GM19372 (cell line): ENCODE data around the gene ZNF792.
"Not testable (repeated sequence)": the region's sequence is repeated elsewhere in the genome, so short reads cannot be mapped to it uniquely, and the experiment has no call there.

Experiments
- ATAC-seq: cut with Tn5 transposase; IDR thresholded peaks from one replicate; pipeline ENCODE4 v1.9.1; 2021; ENCODE audit warnings: mild to moderate bottlenecking, low read depth, moderate library complexity; ENCODE audit not compliant: unreplicated experiment

Gene ZNF792

GRCh38 chr19:34975056-34975455, 11.0 kb upstream of the ZNF792 start:
- ATAC-seq = no peak

GRCh38 chr19:34974646-34975045, 10.6 kb upstream of the ZNF792 start:
- ATAC-seq = no peak

- no peak for ATAC-seq
Measured at GRCh38 chr19:34972163-34972705, 8.2 kb upstream of the ZNF792 start.

- ATAC-seq = not testable (repeated sequence)
Measured at GRCh38 chr19:34970185-34970780, 6.3 kb upstream of the ZNF792 start.

- ATAC-seq = no peak
Measured at GRCh38 chr19:34969721-34970120, 5.7 kb upstream of the ZNF792 start.

GRCh38 chr19:34967551-34967950, 3.5 kb upstream of the ZNF792 start:
- no peak for ATAC-seq

- ATAC-seq = not testable (repeated sequence)
Measured at GRCh38 chr19:34965505-34965904, 1.5 kb upstream of the ZNF792 start.

- ATAC-seq = no peak
Measured at GRCh38 chr19:34964598-34964997, 569 bp upstream of the ZNF792 start.

- ATAC-seq = no peak
Measured at GRCh38 chr19:34962687-34963572, 1.1 kb downstream of the ZNF792 start.

GRCh38 chr19:34961775-34962686, 2.0 kb downstream of the ZNF792 start:
- no peak for ATAC-seq

GRCh38 chr19:34960940-34961679, 2.9 kb downstream of the ZNF792 start:
- no peak for ATAC-seq

GRCh38 chr19:34960103-34960805, 3.8 kb downstream of the ZNF792 start:
- no peak for ATAC-seq

GRCh38 chr19:34959021-34959420, 5.0 kb downstream of the ZNF792 start:
- ATAC-seq = no peak

- no peak for ATAC-seq
Measured at GRCh38 chr19:34957830-34958751, 5.9 kb downstream of the ZNF792 start.

- ATAC-seq = no peak
Measured at GRCh38 chr19:34953092-34953491, 10.9 kb downstream of the ZNF792 start.

- ATAC-seq = no peak
Measured at GRCh38 chr19:34943861-34944573, 20.0 kb downstream of the ZNF792 start.

- ATAC-seq = no peak
Measured at GRCh38 chr19:34938886-34939285, 25.1 kb downstream of the ZNF792 start.

- no peak for ATAC-seq
Measured at GRCh38 chr19:34936184-34936583, 27.8 kb downstream of the ZNF792 start.
